Mesendoderm (in vitro differentiated cells): Measurements from ENCODE around the gene ACTR10.

Source experiments
- DNase-seq: peaks from one replicate; pipeline ENCODE4 v3.0.0; 2013
- H2AK5ac ChIP-seq: 2 replicates; pipeline ENCODE4 v1.6.1; 2013; ENCODE audit warnings: low read length, inconsistent platforms
- H2BK120ac ChIP-seq: 2 replicates; pipeline ENCODE4 v1.6.1; 2013; ENCODE audit warnings: low read depth, mild to moderate bottlenecking, low read length, moderate library complexity, mixed read lengths
- H2BK15ac ChIP-seq: replicated peaks from 2 replicates; pipeline ENCODE4 v1.6.1; 2013; ENCODE audit warnings: low read depth, mild to moderate bottlenecking, moderate library complexity
- H2BK5ac ChIP-seq: 2 replicates; pipeline ENCODE4 v1.6.1; 2013; ENCODE audit warnings: low read length, inconsistent platforms
- H3K18ac ChIP-seq: 2 replicates; pipeline ENCODE4 v1.6.1; 2013; ENCODE audit warnings: mild to moderate bottlenecking, low read length, mixed read lengths
- H3K23ac ChIP-seq: one replicate; pipeline ENCODE4 v1.6.1; 2013; ENCODE audit warnings: low read length
- H3K27ac ChIP-seq: 2 replicates; pipeline ENCODE4 v1.5.1; 2013; ENCODE audit warnings: low read depth, mild to moderate bottlenecking, inconsistent platforms, low read length, moderate library complexity
- H3K27me3 ChIP-seq: 2 replicates; pipeline ENCODE4 v1.6.1; 2013; ENCODE audit warnings: low read length, control low read depth, mild to moderate bottlenecking, inconsistent platforms; ENCODE audit not compliant: insufficient read depth, poor library complexity
- H3K36me3 ChIP-seq: 2 replicates; pipeline ENCODE4 v1.6.1; 2013; ENCODE audit warnings: low read length, inconsistent platforms; ENCODE audit not compliant: control insufficient read depth, insufficient read depth
- H3K4ac ChIP-seq: one replicate; pipeline ENCODE4 v1.6.1; 2013; ENCODE audit warnings: low read depth, mild to moderate bottlenecking, low read length, moderate library complexity
- H3K4me1 ChIP-seq: 2 replicates; pipeline ENCODE4 v1.6.1; 2013; ENCODE audit warnings: low read depth, low read length, inconsistent platforms; ENCODE audit not compliant: control insufficient read depth
- H3K4me2 ChIP-seq: 2 replicates; pipeline ENCODE4 v1.6.1; 2013; ENCODE audit warnings: low read length
- H3K4me3 ChIP-seq: 2 replicates; pipeline ENCODE4 v1.5.1; 2013; ENCODE audit warnings: mild to moderate bottlenecking, low read length
- H3K56ac ChIP-seq: one replicate; pipeline ENCODE4 v1.6.1; 2013; ENCODE audit warnings: low read length
- H3K79me1 ChIP-seq: 2 replicates; pipeline ENCODE4 v1.6.1; 2013; ENCODE audit warnings: low read length, inconsistent platforms
- H3K79me2 ChIP-seq: 2 replicates; pipeline ENCODE4 v1.6.1; 2013; ENCODE audit warnings: mild to moderate bottlenecking, low read length; ENCODE audit not compliant: control insufficient read depth, insufficient read depth
- H3K9ac ChIP-seq: 2 replicates; pipeline ENCODE4 v1.6.1; 2013; ENCODE audit warnings: low read length, inconsistent platforms
- H4K5ac ChIP-seq: one replicate; pipeline ENCODE4 v1.6.1; 2013; ENCODE audit warnings: low read length
- H4K8ac ChIP-seq: one replicate; pipeline ENCODE4 v1.6.1; 2013; ENCODE audit warnings: low read depth, mild to moderate bottlenecking, control low read depth, low read length, moderate library complexity
- WGBS: extraction: QIAGEN DNeasy Blood & Tissue Kit; methylation state at CpG from one replicate; pipeline ENCODE4 v1.1.7; 2013; ENCODE audit warnings: low lambda C conversion rate, missing lambda C conversion rate; ENCODE audit not compliant: insufficient coverage; ENCODE audit errors: extremely low coverage; 5-methylcytosine and 5-hydroxymethylcytosine counted together

The ACTR10 gene

GRCh38 chr14:58272588-58273372 is 72.8 kb downstream of the ACTR10 start:
- Histone ChIP-seq H3K18ac (no peak overlapping the region), H2BK15ac (no peak overlapping the region), H3K4ac (no peak overlapping the region), H3K36me3 (no peaks in the 10 kb centered on the region), H3K4me1 (no peaks in the 10 kb centered on the region), H3K79me2 (no peaks in the 10 kb centered on the region), H2BK5ac (no peak overlapping the region), H3K23ac (no peak overlapping the region), H3K4me2 (no peak overlapping the region), H3K9ac (no peak overlapping the region), H3K4me3 (no peak overlapping the region), H3K79me1 (no peaks in the 10 kb centered on the region), H3K27me3 (no peaks in the 10 kb centered on the region), H3K56ac (no peak overlapping the region), H4K8ac (no peak overlapping the region), H3K27ac (no peak overlapping the region), H2AK5ac (no peak overlapping the region), H2BK120ac (no peak overlapping the region), H4K5ac (no peak overlapping the region)
- peak; percentile 37 for DNase-seq
- WGBS: no CpG with 5 or more reads among the region's 4 CpGs

- no peak for DNase-seq
- Histone ChIP-seq H2BK15ac (no peak overlapping the region), H2BK120ac (no peak overlapping the region)
These were observed 74.9 kb downstream of the ACTR10 start for GRCh38 chr14:58274881-58275280.

GRCh38 chr14:58275527-58276190 is 75.7 kb downstream of the ACTR10 start:
- Histone ChIP-seq H3K56ac (no peak overlapping the region), H2BK15ac (no peak overlapping the region), H2BK5ac (no peak overlapping the region), H4K8ac (no peak overlapping the region), H2BK120ac (no peak overlapping the region), H3K23ac (no peak overlapping the region), H3K4ac (no peak overlapping the region), H3K9ac (no peak overlapping the region), H2AK5ac (no peak overlapping the region), H3K18ac (no peak overlapping the region), H3K4me1 (no peaks in the 10 kb centered on the region), H3K27me3 (no peaks in the 10 kb centered on the region), H3K4me2 (no peak overlapping the region), H4K5ac (no peak overlapping the region), H3K79me1 (no peaks in the 10 kb centered on the region), H3K79me2 (no peaks in the 10 kb centered on the region), H3K27ac (no peak overlapping the region), H3K4me3 (no peak overlapping the region), H3K36me3 (no peaks in the 10 kb centered on the region)
- WGBS: no CpG with 5 or more reads among the region's 2 CpGs
- no peak for DNase-seq

More at GRCh38 chr14:58274881-58275280, 74.9 kb downstream of the ACTR10 start:
- Histone ChIP-seq H3K79me2 (no peaks in the 10 kb centered on the region), H3K36me3 (no peaks in the 10 kb centered on the region), H4K8ac (no peak overlapping the region), H3K18ac (no peak overlapping the region), H3K9ac (no peak overlapping the region), H2AK5ac (no peak overlapping the region), H3K56ac (no peak overlapping the region), H3K23ac (no peak overlapping the region), H3K4ac (no peak overlapping the region), H3K79me1 (no peaks in the 10 kb centered on the region), H3K4me2 (no peak overlapping the region), H4K5ac (no peak overlapping the region), H3K27me3 (no peaks in the 10 kb centered on the region), H3K27ac (no peak overlapping the region), H3K4me3 (no peak overlapping the region), H2BK5ac (no peak overlapping the region), H3K4me1 (no peaks in the 10 kb centered on the region)

- no CpG with 5 or more reads among the region's 1 CpG for WGBS
- H3K36me3 ChIP-seq: no peaks in the 10 kb centered on the region
These were observed 76.3 kb downstream of the ACTR10 start for GRCh38 chr14:58276208-58276607.

GRCh38 chr14:58278177-58278576 is 78.2 kb downstream of the ACTR10 start:
- no peak overlapping the region for H3K9ac ChIP-seq
- H2AK5ac ChIP-seq: no peak overlapping the region
- H3K4me2 ChIP-seq: no peak overlapping the region
- H3K18ac ChIP-seq: no peak overlapping the region
- H2BK120ac ChIP-seq: no peak overlapping the region
- no peak overlapping the region for H3K4me3 ChIP-seq
- no peak overlapping the region for H2BK5ac ChIP-seq
- H3K36me3 ChIP-seq: no peaks in the 10 kb centered on the region
- H3K4me1 ChIP-seq: no peaks in the 10 kb centered on the region
- no peak overlapping the region for H3K56ac ChIP-seq
- H2BK15ac ChIP-seq: no peak overlapping the region
- no peak overlapping the region for H4K5ac ChIP-seq
- no peak overlapping the region for H3K27ac ChIP-seq
- no peaks in the 10 kb centered on the region for H3K79me1 ChIP-seq
- no peak overlapping the region for H3K4ac ChIP-seq
- H3K79me2 ChIP-seq: no peaks in the 10 kb centered on the region
- no peak overlapping the region for H3K23ac ChIP-seq
- no peak overlapping the region for H4K8ac ChIP-seq
- WGBS: no CpG with 5 or more reads among the region's 8 CpGs
- DNase-seq: no peak
- H3K27me3 ChIP-seq: no peaks in the 10 kb centered on the region

More at GRCh38 chr14:58276208-58276607, 76.3 kb downstream of the ACTR10 start:
- H3K4me2 ChIP-seq: no peak overlapping the region
- H3K9ac ChIP-seq: no peak overlapping the region
- no peak overlapping the region for H2BK15ac ChIP-seq
- H2BK120ac ChIP-seq: no peak overlapping the region
- H3K79me1 ChIP-seq: no peaks in the 10 kb centered on the region
- DNase-seq: no peak
- H3K18ac ChIP-seq: no peak overlapping the region
- H3K56ac ChIP-seq: no peak overlapping the region
- H3K79me2 ChIP-seq: no peaks in the 10 kb centered on the region
- no peak overlapping the region for H3K4me3 ChIP-seq
- no peak overlapping the region for H4K5ac ChIP-seq
- H3K27me3 ChIP-seq: no peaks in the 10 kb centered on the region
- no peak overlapping the region for H4K8ac ChIP-seq
- no peak overlapping the region for H3K27ac ChIP-seq
- H2AK5ac ChIP-seq: no peak overlapping the region
- no peaks in the 10 kb centered on the region for H3K4me1 ChIP-seq
- no peak overlapping the region for H3K4ac ChIP-seq
- H2BK5ac ChIP-seq: no peak overlapping the region
- no peak overlapping the region for H3K23ac ChIP-seq
